ENCODE results near the gene PPARGC1A. TPM values are rescaled to one million over a fixed set of nuclear protein-coding genes. Genes with fewer than 3 reads are reported as not detected.

PPARGC1A gene
- total RNA-seq, 3 donors from 2014 or later (not counting 1 experiment from before 2014, with no cell fraction given): not detected

GRCh38 chr4:23906839-23907238 lies 17.0 kb upstream of the PPARGC1A start:
- Mint-ChIP-seq H3K27me3 (ENCODE audit: low read depth in 2 of 2) (no peaks in the 10 kb centered on the region), H3K4me3 (no peak overlapping the region), H3K36me3 (no peaks in the 10 kb centered on the region), H3K4me1 (no peaks in the 10 kb centered on the region), H3K9me3 (peaks cover 0 to 3% of the 10 kb centered on the region in 2 donors), H3K27ac (no peak overlapping the region)
- Histone ChIP-seq H3K27ac (ENCODE audit: low read length) (no peak overlapping the region), H3K36me3 (ENCODE audit: control insufficient read depth, insufficient read depth, low read length) (no peaks in the 10 kb centered on the region), H3K27me3 (ENCODE audit: control insufficient read depth, insufficient read depth, low read length) (no peaks in the 10 kb centered on the region), H3K9me3 (ENCODE audit: control insufficient read depth, insufficient read depth, low read length) (no peaks in the 10 kb centered on the region), H3K4me1 (ENCODE audit: control insufficient read depth, insufficient read depth, low read length) (no peaks in the 10 kb centered on the region), H3K4me3 (ENCODE audit: low read length) (no peak overlapping the region)
- intact Hi-C loops (cut with micrococcal nuclease): no loop called here
- 89% methylated on average over 2 of the region's 3 CpGs for WGBS (ENCODE audit: insufficient coverage)
- no peak for TF ChIP-seq CTCF (IDR thresholded peaks at IDR 0.05)
- DNase-seq (no peak), ATAC-seq (no peak)

- intact Hi-C loops (cut with micrococcal nuclease): no loop called here
- Mint-ChIP-seq H3K4me3 (no peak overlapping the region), H3K27me3 (ENCODE audit: low read depth in 2 of 2) (no peaks in the 10 kb centered on the region), H3K9me3 (peaks cover 2 to 3% of the 10 kb centered on the region in 2 donors), H3K27ac (no peak overlapping the region), H3K4me1 (no peaks in the 10 kb centered on the region), H3K36me3 (no peaks in the 10 kb centered on the region)
- Histone ChIP-seq H3K4me3 (ENCODE audit: low read length) (no peak overlapping the region), H3K27me3 (ENCODE audit: control insufficient read depth, insufficient read depth, low read length) (no peaks in the 10 kb centered on the region), H3K27ac (ENCODE audit: low read length) (no peak overlapping the region), H3K4me1 (ENCODE audit: control insufficient read depth, insufficient read depth, low read length) (no peaks in the 10 kb centered on the region), H3K36me3 (ENCODE audit: control insufficient read depth, insufficient read depth, low read length) (no peaks in the 10 kb centered on the region), H3K9me3 (ENCODE audit: control insufficient read depth, insufficient read depth, low read length) (no peaks in the 10 kb centered on the region)
- no peak for DNase-seq
- ATAC-seq: no peak
- TF ChIP-seq CTCF (IDR thresholded peaks at IDR 0.05): no peak
- WGBS (ENCODE audit: insufficient coverage): 88% methylated on average over 5 of the region's 5 CpGs
Observed at GRCh38 chr4:23904639-23905071, 14.8 kb upstream of the PPARGC1A start.

- H3K27me3 ChIP-seq (ENCODE audit: control insufficient read depth, insufficient read depth, low read length): no peaks in the 10 kb centered on the region
- 68% methylated on average over 7 of the region's 7 CpGs for WGBS (ENCODE audit: insufficient coverage)
- no peak for DNase-seq
- H3K9me3 Mint-ChIP-seq: peaks cover 2 to 3% of the 10 kb centered on the region in 2 donors
- H3K9me3 ChIP-seq (ENCODE audit: control insufficient read depth, insufficient read depth, low read length): no peaks in the 10 kb centered on the region
- no peak overlapping the region for H3K27ac ChIP-seq (ENCODE audit: low read length)
- H3K36me3 Mint-ChIP-seq: no peaks in the 10 kb centered on the region
- H3K4me1 Mint-ChIP-seq: no peaks in the 10 kb centered on the region
- no peak overlapping the region for H3K4me3 ChIP-seq (ENCODE audit: low read length)
- intact Hi-C loops (cut with micrococcal nuclease): no loop called here
- H3K27ac Mint-ChIP-seq: no peak overlapping the region
- no peak for ATAC-seq
- H3K4me3 Mint-ChIP-seq: no peak overlapping the region
- TF ChIP-seq CTCF (IDR thresholded peaks at IDR 0.05): no peak
- H3K36me3 ChIP-seq (ENCODE audit: control insufficient read depth, insufficient read depth, low read length): no peaks in the 10 kb centered on the region
- no peaks in the 10 kb centered on the region for H3K27me3 Mint-ChIP-seq (ENCODE audit: low read depth in 2 of 2)
- H3K4me1 ChIP-seq (ENCODE audit: control insufficient read depth, insufficient read depth, low read length): no peaks in the 10 kb centered on the region
Observed at GRCh38 chr4:23903859-23904438, 14.1 kb upstream of the PPARGC1A start.

GRCh38 chr4:23902222-23902804 lies 12.5 kb upstream of the PPARGC1A start:
- WGBS (ENCODE audit: insufficient coverage): 73% methylated on average over 3 of the region's 4 CpGs

More at GRCh38 chr4:23902222-23902804, 12.5 kb upstream of the PPARGC1A start:
- H3K27me3 ChIP-seq (ENCODE audit: control insufficient read depth, insufficient read depth, low read length): no peaks in the 10 kb centered on the region
- no peak for TF ChIP-seq CTCF (IDR thresholded peaks at IDR 0.05)
- Mint-ChIP-seq H3K27me3 (ENCODE audit: low read depth in 2 of 2) (no peaks in the 10 kb centered on the region), H3K36me3 (no peaks in the 10 kb centered on the region), H3K4me1 (no peaks in the 10 kb centered on the region), H3K27ac (no peak overlapping the region), H3K4me3 (no peak overlapping the region), H3K9me3 (peaks cover 2 to 5% of the 10 kb centered on the region in 2 donors)
- H3K9me3 ChIP-seq (ENCODE audit: control insufficient read depth, insufficient read depth, low read length): no peaks in the 10 kb centered on the region
- DNase-seq (no peak), ATAC-seq (no peak)
- intact Hi-C loops (cut with micrococcal nuclease): no loop called here
- H3K27ac ChIP-seq (ENCODE audit: low read length): no peak overlapping the region
- H3K36me3 ChIP-seq (ENCODE audit: control insufficient read depth, insufficient read depth, low read length): no peaks in the 10 kb centered on the region
- no peaks in the 10 kb centered on the region for H3K4me1 ChIP-seq (ENCODE audit: control insufficient read depth, insufficient read depth, low read length)
- no peak overlapping the region for H3K4me3 ChIP-seq (ENCODE audit: low read length)
